Loucy (cell line): ENCODE results near the gene NF1.

Source experiments
- H2AFZ ChIP-seq: fragments of 200-600 bp; sonication (generic); 2 replicates; pipeline ENCODE4 v1.6.0; 2016; ENCODE audit warnings: antibody characterized with exemption, mild to moderate bottlenecking, low read length, moderate library complexity
- H3F3A ChIP-seq: fragments of 200-600 bp; 2 replicates; pipeline ENCODE4 v1.6.0; 2016; ENCODE audit warnings: antibody characterized with exemption, low read depth, mild to moderate bottlenecking
- H3K27me3 ChIP-seq: fragments of 200-600 bp; sonication (generic); 2 replicates; pipeline ENCODE4 v1.6.1; 2014; ENCODE audit warnings: low read length, mild to moderate bottlenecking; ENCODE audit not compliant: insufficient read depth, poor library complexity, severe bottlenecking
- H3K36me3 ChIP-seq: fragments of 200-600 bp; sonication (generic); 2 replicates; pipeline ENCODE4 v1.6.1; 2016; ENCODE audit warnings: low read length; ENCODE audit not compliant: insufficient read depth
- H3K4me1 ChIP-seq: fragments of 200-600 bp; sonication (generic); 2 replicates; pipeline ENCODE4 v1.5.1; 2014; ENCODE audit warnings: low read length, mild to moderate bottlenecking; ENCODE audit not compliant: insufficient read depth, poor library complexity, severe bottlenecking
- H3K4me2 ChIP-seq: fragments of 200-600 bp; sonication (generic); 2 replicates; pipeline ENCODE4 v1.6.0; 2014; ENCODE audit warnings: antibody characterized with exemption, low read length, low read depth, mild to moderate bottlenecking; ENCODE audit not compliant: poor library complexity, severe bottlenecking
- H3K4me3 ChIP-seq: fragments of 200-600 bp; sonication (generic); 2 replicates; pipeline ENCODE4 v1.5.1; 2014; ENCODE audit warnings: low read length, mild to moderate bottlenecking, mixed read lengths; ENCODE audit not compliant: poor library complexity, severe bottlenecking
- H3K79me2 ChIP-seq: fragments of 200-600 bp; sonication (generic); 2 replicates; pipeline ENCODE4 v1.6.1; 2014; ENCODE audit warnings: low read length; ENCODE audit not compliant: insufficient read depth
- H3K9ac ChIP-seq: fragments of 200-600 bp; sonication (generic); 2 replicates; pipeline ENCODE4 v1.6.0; 2014; ENCODE audit warnings: mild to moderate bottlenecking, low read depth, low read length, moderate library complexity; ENCODE audit not compliant: poor library complexity, severe bottlenecking
- H3K9me2 ChIP-seq: fragments of 200-600 bp; sonication (generic); replicated peaks from 2 replicates; pipeline ENCODE4 v1.6.1; 2016; ENCODE audit warnings: low read depth, low read length, mixed read lengths
- H3K9me3 ChIP-seq: fragments of 200-600 bp; sonication (generic); 2 replicates; pipeline ENCODE4 v1.6.1; 2014; ENCODE audit warnings: mild to moderate bottlenecking, antibody characterized with exemption, low read length, low read depth; ENCODE audit not compliant: insufficient read depth
- H4K20me1 ChIP-seq: fragments of 200-600 bp; sonication (generic); 2 replicates; pipeline ENCODE4 v1.6.0; 2014; ENCODE audit warnings: antibody characterized with exemption, low read length, mild to moderate bottlenecking; ENCODE audit not compliant: insufficient read depth, poor library complexity, severe bottlenecking
- EZH2phosphoT487 ChIP-seq: fragments of 200-600 bp; IDR thresholded peaks from 2 replicates; pipeline ENCODE4 v1.6.1; 2018; ENCODE audit warnings: antibody characterized with exemption, mild to moderate bottlenecking, moderate library complexity, borderline replicate concordance
- TF ChIP-seq, protein P1 (sequence below): fragments of 200-600 bp; sonication (generic); conservative IDR thresholded peaks from 2 replicates; pipeline ENCODE4 v1.5.1; 2014; ENCODE audit warnings: mild to moderate bottlenecking, antibody characterized with exemption, low read length

The NF1 gene

DNA sequence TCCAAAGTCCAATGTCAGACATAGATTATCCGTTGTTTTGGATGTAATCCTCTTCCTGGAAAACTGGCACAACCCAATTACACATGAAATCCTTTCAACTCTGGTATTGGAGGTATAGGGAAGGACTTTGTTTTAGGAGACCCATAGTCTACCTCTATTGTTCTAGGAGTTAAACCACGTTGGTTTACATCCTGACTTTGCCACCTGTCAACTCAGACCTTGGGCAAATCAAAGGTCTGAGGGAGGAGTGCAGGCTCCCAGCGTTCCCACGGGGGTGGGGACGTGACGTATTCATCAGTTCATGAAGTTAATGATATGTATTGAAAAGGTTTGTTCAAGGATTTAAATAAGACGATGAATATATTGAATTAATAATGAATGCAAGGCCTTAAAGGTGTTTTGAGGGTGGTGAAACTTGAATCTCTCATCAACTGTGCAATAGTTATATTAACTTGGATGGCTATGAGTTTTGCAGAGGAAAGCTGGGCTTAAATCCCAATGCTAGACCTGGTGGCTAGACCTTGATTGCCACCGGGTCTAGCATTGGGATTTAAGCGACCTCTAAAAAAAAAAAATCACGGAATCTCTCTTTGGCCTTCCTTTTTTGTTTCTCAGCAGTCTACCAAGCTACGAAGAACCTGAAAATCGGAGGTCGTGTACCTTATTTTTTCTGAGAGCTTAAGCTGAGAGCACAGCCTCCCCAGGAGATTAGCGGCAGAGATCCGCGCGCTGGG lies 744 bp upstream of the NF1 start:
- Histone ChIP-seq H3K4me1 (peaks cover 21% of the 10 kb centered on the region), H3K27me3 (no peaks in the 10 kb centered on the region), H3K36me3 (no peaks in the 10 kb centered on the region), H4K20me1 (no peaks in the 10 kb centered on the region), H3K9me2 (no peaks in the 10 kb centered on the region), H2AFZ (peak overlapping the region; percentile 99), H3K4me2 (peak overlapping the region; percentile 88), H3K79me2 (peaks cover 40% of the 10 kb centered on the region), H3K4me3 (peak overlapping the region; percentile 87), H3K9ac (peak overlapping the region; percentile 89), H3F3A (no peaks in the 10 kb centered on the region), H3K9me3 (no peaks in the 10 kb centered on the region)
- TF ChIP-seq, protein P1, sequence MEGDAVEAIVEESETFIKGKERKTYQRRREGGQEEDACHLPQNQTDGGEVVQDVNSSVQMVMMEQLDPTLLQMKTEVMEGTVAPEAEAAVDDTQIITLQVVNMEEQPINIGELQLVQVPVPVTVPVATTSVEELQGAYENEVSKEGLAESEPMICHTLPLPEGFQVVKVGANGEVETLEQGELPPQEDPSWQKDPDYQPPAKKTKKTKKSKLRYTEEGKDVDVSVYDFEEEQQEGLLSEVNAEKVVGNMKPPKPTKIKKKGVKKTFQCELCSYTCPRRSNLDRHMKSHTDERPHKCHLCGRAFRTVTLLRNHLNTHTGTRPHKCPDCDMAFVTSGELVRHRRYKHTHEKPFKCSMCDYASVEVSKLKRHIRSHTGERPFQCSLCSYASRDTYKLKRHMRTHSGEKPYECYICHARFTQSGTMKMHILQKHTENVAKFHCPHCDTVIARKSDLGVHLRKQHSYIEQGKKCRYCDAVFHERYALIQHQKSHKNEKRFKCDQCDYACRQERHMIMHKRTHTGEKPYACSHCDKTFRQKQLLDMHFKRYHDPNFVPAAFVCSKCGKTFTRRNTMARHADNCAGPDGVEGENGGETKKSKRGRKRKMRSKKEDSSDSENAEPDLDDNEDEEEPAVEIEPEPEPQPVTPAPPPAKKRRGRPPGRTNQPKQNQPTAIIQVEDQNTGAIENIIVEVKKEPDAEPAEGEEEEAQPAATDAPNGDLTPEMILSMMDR = no peak
- TF ChIP-seq EZH2phosphoT487 = no peak

DNA sequence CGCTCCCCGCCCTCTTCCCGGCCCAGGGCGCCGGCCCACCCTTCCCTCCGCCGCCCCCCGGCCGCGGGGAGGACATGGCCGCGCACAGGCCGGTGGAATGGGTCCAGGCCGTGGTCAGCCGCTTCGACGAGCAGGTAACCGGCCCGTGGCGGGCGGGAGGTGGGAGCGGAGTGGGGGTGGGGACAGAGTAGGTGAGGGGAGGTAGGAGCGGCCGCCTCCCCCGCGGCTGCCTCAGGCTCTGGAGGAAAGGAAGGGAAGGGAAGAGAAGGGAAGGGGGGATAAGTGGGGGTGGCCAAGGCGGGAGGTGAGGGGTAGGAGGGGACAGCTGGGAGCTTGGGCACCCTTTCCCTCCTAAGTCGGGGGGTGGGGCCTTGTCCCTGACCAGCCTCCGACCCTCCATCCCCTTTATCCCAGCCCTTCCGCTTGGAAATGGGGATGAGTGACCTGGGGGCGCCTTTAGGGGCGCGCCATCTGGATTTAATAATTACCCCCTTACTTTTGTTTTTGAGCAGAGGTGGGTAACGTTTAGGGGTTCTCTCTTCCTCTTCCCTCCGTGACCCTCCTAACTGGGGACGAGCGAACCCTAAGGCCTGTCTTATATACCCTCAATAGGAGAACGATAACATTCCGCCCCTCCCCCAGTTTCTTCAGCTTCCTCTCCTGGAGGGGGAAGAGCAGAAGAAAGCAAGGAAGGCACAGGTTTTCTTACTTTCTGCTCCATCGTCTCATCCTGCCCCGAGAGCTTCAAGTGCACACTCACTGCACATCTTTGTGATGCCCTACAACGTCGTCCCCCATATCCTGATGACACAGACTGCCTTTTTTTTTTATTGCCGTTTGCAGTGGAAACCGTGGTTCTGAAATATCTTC lies 694 bp downstream of the NF1 start:
- Histone ChIP-seq H3K4me1 (peaks cover 23% of the 10 kb centered on the region), H3F3A (no peaks in the 10 kb centered on the region), H3K36me3 (no peaks in the 10 kb centered on the region), H3K9me2 (no peaks in the 10 kb centered on the region), H4K20me1 (peaks cover 5% of the 10 kb centered on the region), H3K9ac (peak overlapping the region; percentile 89), H3K27me3 (no peaks in the 10 kb centered on the region), H3K9me3 (no peaks in the 10 kb centered on the region), H3K4me3 (peak overlapping the region; percentile 87), H3K4me2 (peak overlapping the region; percentile 88), H3K79me2 (peaks cover 52% of the 10 kb centered on the region), H2AFZ (peak overlapping the region; percentile 99)
- TF ChIP-seq, protein P1 = no peak
- no peak for TF ChIP-seq EZH2phosphoT487

GRCh38 chr17:31096106-31096436 lies 1.3 kb downstream of the NF1 start:
- Histone ChIP-seq H3F3A (no peaks in the 10 kb centered on the region), H3K4me3 (peak overlapping the region; percentile 87), H3K4me2 (peak overlapping the region; percentile 88), H3K79me2 (peaks cover 57% of the 10 kb centered on the region), H3K9me2 (no peaks in the 10 kb centered on the region), H2AFZ (peak overlapping the region; percentile 99; the same call in 1 of the 2 replicates), H3K36me3 (no peaks in the 10 kb centered on the region), H3K27me3 (no peaks in the 10 kb centered on the region), H3K4me1 (peaks cover 27% of the 10 kb centered on the region), H4K20me1 (peaks cover 5% of the 10 kb centered on the region), H3K9me3 (no peaks in the 10 kb centered on the region), H3K9ac (peak overlapping the region; percentile 89)
- TF ChIP-seq EZH2phosphoT487 = no peak
- TF ChIP-seq, protein P1 = no peak
